ENCODE data around the gene KHDRBS2.
A peak's percentile ranks its signal among the peaks of the same experiment; 100 is the strongest.

The KHDRBS2 gene

GRCh38 chr6:62009445-62009844 lies 276.6 kb downstream of the KHDRBS2 start:
- no peak for DNase-seq

GRCh38 chr6:61989616-61990015 lies 296.4 kb downstream of the KHDRBS2 start:
- no peak for DNase-seq

DNA sequence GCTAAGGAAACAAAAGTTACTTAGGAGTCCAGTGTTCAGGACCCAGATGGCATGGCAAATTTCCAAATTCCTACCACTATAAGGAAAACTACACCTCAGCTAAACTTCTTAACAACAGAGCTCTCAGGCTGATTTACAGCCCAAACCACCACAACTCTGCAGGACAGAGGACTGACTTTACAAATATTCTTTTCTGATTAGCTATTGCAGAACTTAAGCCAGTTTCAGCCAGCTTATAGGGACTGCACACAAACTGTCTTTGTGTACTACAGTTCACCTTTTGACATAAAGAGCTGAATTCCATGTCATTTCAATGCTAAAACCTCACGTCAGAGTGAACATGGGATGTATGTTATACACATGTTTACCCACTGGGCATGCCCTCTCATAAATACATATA lies 305.4 kb downstream of the KHDRBS2 start:
- DNase-seq, result no peak

GRCh38 chr6:61977947-61978346 lies 308.1 kb downstream of the KHDRBS2 start:
- DNase-seq, result peak; percentile 69 to 71

DNA sequence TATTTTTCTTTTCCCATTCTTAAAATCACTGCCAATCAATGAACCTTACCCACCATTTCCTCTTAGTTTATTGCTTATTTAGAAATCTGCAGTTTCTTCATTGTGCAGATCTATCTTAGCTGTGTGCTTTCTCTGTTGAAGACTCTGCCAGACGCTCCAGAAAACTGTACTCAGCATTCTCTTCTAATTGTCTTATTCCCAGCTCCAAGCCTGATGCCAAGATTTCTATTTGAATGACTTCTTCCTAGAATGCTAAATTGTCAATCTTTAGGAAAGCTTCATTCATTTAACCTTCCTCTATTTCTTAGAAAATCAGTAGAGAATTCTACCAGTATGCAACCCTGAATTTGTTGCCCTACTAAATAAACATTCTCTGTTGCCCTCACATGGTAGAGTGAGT lies 308.9 kb downstream of the KHDRBS2 start:
- DNase-seq, result no peak

GRCh38 chr6:61959196-61959595 lies 326.8 kb downstream of the KHDRBS2 start:
- no peak for DNase-seq

GRCh38 chr6:61953851-61954250 lies 332.2 kb downstream of the KHDRBS2 start:
- no peak for DNase-seq

GRCh38 chr6:61951586-61951985 lies 334.4 kb downstream of the KHDRBS2 start:
- no peak for DNase-seq

- no peak for DNase-seq
Observed at GRCh38 chr6:61950811-61951210, 335.2 kb downstream of the KHDRBS2 start.

GRCh38 chr6:61949971-61950370 lies 336.1 kb downstream of the KHDRBS2 start:
- DNase-seq, result no peak

DNA sequence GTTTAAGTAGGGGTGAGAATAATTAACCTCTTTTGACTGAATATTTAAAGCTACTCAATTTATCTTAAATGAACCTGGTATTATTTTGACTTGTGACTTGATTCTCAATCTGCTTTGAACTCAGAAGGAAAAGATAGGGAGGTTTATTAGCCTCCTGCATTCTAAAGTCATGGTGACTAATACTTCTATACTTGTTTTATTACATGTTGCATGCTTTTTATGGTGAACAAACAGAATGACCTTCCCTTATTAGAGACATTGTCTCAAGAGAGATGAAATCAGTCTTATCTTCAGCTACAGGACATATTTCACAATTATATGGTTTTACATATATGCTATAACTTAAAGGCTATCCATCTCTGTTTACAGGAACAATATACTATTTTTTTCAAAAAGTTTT lies 336.9 kb downstream of the KHDRBS2 start:
- no peak for DNase-seq

- DNase-seq, result no peak
Observed at GRCh38 chr6:61947311-61947947, 338.6 kb downstream of the KHDRBS2 start.

DNA sequence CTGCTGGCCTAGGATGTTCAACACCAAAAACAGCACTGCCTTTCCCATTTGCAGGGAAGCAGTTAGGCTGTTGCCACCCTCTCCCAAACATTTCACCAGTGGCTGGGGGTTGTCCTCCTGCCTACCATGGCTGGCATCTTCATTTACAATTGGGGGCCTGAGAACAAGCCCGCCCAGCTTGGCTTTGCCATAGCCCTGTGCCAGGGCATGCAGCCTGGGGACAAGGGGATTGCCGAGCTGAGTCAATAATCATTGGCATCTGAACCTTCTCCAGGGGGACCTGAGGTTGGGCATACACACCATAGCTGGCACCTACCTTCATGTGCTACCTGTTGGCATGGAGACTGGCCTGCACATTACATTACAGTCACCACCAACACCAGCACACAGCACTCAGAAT lies 345.1 kb downstream of the KHDRBS2 start:
- DNase-seq, result no peak

- no peak for DNase-seq
Observed at GRCh38 chr6:61935242-61935846, 350.7 kb downstream of the KHDRBS2 start.

- DNase-seq, result no peak
Observed at GRCh38 chr6:61909486-61909885, 376.5 kb downstream of the KHDRBS2 start.

- no peak for DNase-seq
Observed at GRCh38 chr6:61901748-61902147, 384.3 kb downstream of the KHDRBS2 start.

DNA sequence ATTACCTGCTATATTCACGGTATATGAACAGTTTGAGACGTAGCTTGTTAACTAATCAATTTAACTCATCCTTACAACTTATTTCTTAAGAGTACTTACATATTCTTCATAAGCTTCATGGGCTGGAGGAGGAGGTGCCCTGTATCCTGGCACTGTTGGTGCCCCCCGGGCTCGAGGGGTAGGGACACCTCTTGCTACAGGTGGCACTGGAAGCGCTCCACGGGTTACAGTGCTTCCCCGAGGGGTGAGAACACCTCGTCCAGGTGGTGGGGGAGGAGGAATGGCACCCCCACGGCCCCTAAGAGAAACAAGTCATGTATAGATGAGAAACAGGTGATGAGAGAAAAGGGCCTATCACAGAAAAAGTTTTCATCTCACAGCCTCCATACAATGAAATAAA lies 391.5 kb downstream of the KHDRBS2 start:
- DNase-seq, result no peak

- DNase-seq, result no peak
Observed at GRCh38 chr6:61887423-61887822, 398.6 kb downstream of the KHDRBS2 start.

- no peak for DNase-seq
Observed at GRCh38 chr6:61886608-61887259, 399.3 kb downstream of the KHDRBS2 start.

DNA sequence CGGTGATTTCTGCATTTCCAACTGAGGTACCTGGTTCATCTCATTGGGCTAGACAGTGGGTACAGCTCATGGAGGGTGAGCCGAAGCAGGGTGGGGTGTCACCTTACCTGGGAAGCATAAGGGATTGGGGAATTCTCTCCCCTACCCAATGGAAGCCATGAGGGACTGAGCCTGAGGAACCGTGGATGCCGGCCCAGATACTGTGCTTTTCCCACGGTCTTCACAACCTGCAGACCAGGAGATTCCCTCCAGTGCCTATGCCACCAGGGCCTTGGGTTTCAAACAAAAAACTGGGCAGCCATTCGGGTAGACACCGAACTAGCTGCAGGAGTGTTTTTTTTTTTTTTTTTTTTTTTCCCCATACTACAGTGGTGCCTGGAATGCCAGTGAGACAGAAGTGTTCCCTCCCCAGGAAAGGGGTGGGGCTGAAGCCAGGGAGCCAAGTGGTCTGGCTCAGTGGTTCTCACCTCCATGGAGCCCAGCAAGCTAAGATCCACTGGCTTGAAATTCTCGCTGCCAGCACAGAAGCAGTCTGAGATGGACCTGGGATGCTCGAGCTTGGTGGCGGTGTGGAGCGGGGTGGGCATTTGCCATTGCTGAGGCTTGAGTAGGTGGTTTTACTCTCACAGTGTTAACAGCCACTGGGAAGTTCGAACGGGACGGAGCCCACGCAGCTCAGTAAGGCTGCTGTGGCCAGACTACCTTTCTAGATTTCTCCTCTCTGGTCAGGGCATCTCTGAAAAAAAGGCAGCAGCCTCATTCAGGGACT lies 416.2 kb downstream of the KHDRBS2 start:
- DNase-seq, result no peak

GRCh38 chr6:61868507-61869080 lies 417.4 kb downstream of the KHDRBS2 start:
- no peak for DNase-seq

DNA sequence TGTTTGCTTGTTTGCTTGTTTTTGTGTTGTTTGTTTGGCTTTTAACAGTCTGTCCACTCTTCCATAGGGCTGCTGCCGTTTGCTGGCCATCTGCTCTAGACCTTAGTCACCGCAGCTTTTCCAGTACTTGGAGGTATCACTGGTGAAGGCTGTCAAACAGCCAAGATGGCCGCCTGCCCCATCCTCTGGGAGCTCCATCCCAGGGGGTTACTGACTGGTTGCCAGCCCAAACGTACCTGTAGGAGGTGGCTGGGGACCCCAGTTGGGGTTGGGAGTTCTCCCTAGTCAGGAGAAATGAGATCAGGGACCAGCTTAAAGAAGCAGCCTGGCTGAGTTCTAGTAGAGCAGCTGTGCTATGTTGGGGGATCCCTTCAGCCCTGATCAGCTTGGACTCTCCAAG lies 418.4 kb downstream of the KHDRBS2 start:
- no peak for DNase-seq

DNA sequence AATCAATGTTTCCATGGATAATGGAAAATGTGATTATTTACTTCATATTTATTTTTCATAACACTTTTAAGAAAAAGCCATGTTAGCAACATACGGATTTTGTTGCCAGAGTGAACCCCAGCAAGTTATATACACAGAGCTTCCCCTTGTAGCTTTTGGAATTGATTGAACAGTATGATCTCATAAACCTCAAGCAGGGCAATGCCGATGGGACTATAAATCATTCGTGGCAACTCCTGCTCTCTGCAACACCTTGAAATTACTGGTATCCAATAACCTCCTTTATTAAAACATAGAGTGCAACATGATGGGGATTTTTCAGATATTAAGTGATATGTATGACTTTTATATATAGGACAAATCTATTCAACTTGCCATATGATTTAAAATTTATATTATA lies 428.5 kb downstream of the KHDRBS2 start:
- DNase-seq, result no peak
